A673 (cell line): Measurements from ENCODE around the gene EFCAB14.

Source experiments
- CTCF ChIP-seq: fragments of 300-800, 200-600 bp; sonication (generic); conservative IDR thresholded peaks from 2 replicates; pipeline ENCODE4 v1.5.1; 2017; ENCODE audit warnings: low read depth, mild to moderate bottlenecking, antibody characterized with exemption, low read length, moderate library complexity, mixed read lengths
- EZH2 ChIP-seq: fragments of 200-600 bp; sonication (generic); IDR thresholded peaks from 2 replicates; pipeline ENCODE4 v1.6.1; 2017; ENCODE audit warnings: borderline replicate concordance, low read depth, mild to moderate bottlenecking, mixed read lengths, antibody characterized with exemption, low read length; ENCODE audit not compliant: poor library complexity, severe bottlenecking

- TF ChIP-seq CTCF: no peak
- no peak for TF ChIP-seq EZH2
Observed at GRCh38 chr1:46645815-46646214, 73.1 kb downstream of the EFCAB14 start.
